Activated CD4-positive, alpha-beta T cell treated with anti-CD3 and anti-CD28 coated beads, Interleukin-2, amount 10 ng/mL, durations not matched to agents 24 days and 14 days (primary cell): ENCODE results near the gene AQP1. TPM values are rescaled to one million over a fixed set of nuclear protein-coding genes. Genes with fewer than 3 reads are reported as not detected.

Experiments
- DNase-seq: peaks from one replicate; pipeline ENCODE4 v3.0.0; 2022
- H3K27ac Mint-ChIP-seq: one replicate; pipeline ENCODE4 v1.8.0; 2022; ENCODE audit warnings: mild to moderate bottlenecking, mixed read lengths
- H3K27me3 Mint-ChIP-seq: one replicate; pipeline ENCODE4 v1.8.0; 2022; ENCODE audit warnings: mixed read lengths
- H3K36me3 Mint-ChIP-seq: one replicate; pipeline ENCODE4 v1.8.0; 2022; ENCODE audit warnings: low read depth, mild to moderate bottlenecking, mixed read lengths
- H3K4me1 Mint-ChIP-seq: one replicate; pipeline ENCODE4 v1.8.0; 2021; ENCODE audit warnings: mixed read lengths
- H3K4me3 Mint-ChIP-seq: one replicate; pipeline ENCODE4 v1.8.0; 2022; ENCODE audit warnings: mild to moderate bottlenecking, moderate library complexity, mixed read lengths
- H3K9me3 Mint-ChIP-seq: one replicate; pipeline ENCODE4 v1.8.0; 2021; ENCODE audit warnings: mixed read lengths
- intact Hi-C: fragments of 100-400 bp; cut with micrococcal nuclease; formaldehyde crosslinking; loops from one replicate; pipeline ENCODE4 v1.15.1; 2023
- total RNA-seq: library from RNA; stranded (reverse); gene quantifications from 2 replicates; pipeline ENCODE4 v1.2.3, GENCODE V29; 2022

The AQP1 gene
- total RNA-seq, result not detected in 2 replicates

DNA sequence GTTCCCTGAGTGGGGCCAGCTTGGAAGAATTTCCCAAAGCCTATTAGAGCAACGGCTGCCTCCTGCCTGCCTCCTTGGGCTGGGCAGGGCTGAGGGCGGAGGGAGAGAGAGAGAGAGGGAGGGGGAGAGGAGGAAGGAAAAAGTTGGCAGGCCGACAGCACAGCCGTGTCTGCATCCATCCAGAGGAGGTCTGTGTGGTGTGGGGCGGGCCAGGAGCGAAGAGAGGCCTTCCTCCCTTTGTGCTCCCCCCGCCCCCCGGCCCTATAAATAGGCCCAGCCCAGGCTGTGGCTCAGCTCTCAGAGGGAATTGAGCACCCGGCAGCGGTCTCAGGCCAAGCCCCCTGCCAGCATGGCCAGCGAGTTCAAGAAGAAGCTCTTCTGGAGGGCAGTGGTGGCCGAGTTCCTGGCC, at the start of gene AQP1:
TSS of gene AQP1 (plus strand) at position 293 of the 409 bp plus-strand sequence. CDS start at position 350, 57 bp downstream.
- Mint-ChIP-seq H3K36me3 (no peaks in the 10 kb centered on the region), H3K27me3 (no peaks in the 10 kb centered on the region), H3K9me3 (no peaks in the 10 kb centered on the region), H3K27ac (no peak within 1 kb of the TSS), H3K4me3 (no peak within 1 kb of the TSS), H3K4me1 (peaks cover 6% of the 10 kb centered on the region)
- intact Hi-C loops, result no loop called here
- DNase-seq, result no peak

DNA sequence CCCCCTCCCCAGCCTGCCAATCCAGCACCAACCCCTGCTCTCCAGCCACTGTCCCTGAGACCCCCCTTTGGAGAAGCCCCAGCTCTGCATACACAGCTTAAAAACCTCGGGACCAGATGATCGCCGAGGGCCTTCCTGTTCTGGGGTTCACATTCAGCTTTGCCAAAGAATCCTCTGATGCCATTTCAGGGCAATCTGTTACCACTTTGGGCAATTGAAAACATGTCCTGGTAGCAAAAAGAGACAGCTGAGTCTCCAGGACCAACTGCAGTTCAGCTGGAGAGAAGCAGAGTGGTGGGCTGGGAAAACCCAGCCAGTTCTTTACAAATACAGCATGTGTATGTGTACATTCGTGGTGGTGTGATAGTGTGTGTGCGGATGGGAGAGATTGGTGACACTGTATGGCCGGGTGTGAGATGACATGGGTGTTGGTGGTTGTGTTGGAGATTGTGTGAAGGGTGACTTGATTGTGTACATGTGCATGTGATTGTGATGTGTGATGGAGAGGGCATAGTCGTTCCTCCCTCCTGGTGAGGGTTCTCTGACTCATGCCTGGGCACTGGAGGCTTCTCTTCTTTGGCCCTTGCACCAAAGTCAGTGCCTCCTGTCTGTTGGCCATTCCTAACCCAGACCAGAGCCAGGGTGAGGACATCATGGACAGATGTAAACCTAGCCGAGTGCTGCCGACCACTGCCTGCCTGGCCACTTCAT, 48.5 kb upstream of the AQP1 start:
- intact Hi-C loops, result no loop called here
- H3K27ac Mint-ChIP-seq, result no peak overlapping the region
- H3K9me3 Mint-ChIP-seq, result no peaks in the 10 kb centered on the region
- no peaks in the 10 kb centered on the region for H3K36me3 Mint-ChIP-seq
- H3K4me3 Mint-ChIP-seq, result no peak overlapping the region
- no peaks in the 10 kb centered on the region for H3K27me3 Mint-ChIP-seq
- DNase-seq, result no peak
- H3K4me1 Mint-ChIP-seq, result no peaks in the 10 kb centered on the region

DNA sequence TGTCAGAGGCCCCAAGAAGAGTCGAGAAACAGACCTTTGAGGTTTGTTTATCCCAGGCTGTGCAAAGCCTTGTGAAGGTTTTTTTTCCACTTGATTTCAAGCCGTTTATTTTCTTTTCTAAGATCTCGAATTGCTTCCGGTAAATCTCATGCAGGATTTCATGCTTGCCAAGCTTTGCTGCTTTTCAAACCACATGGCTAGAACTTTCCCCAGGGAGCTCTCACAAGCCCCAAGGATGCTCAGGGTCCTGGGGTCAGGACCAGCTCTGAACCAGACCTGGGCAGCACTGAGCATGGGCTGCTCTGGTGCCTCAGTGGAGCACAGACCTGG, 48.0 kb upstream of the AQP1 start:
- DNase-seq, result no peak
- H3K4me1 Mint-ChIP-seq, result no peaks in the 10 kb centered on the region
- no peak overlapping the region for H3K27ac Mint-ChIP-seq
- intact Hi-C loops, result no loop called here
- no peaks in the 10 kb centered on the region for H3K27me3 Mint-ChIP-seq
- no peaks in the 10 kb centered on the region for H3K9me3 Mint-ChIP-seq
- H3K36me3 Mint-ChIP-seq, result no peaks in the 10 kb centered on the region
- H3K4me3 Mint-ChIP-seq, result no peak overlapping the region

DNA sequence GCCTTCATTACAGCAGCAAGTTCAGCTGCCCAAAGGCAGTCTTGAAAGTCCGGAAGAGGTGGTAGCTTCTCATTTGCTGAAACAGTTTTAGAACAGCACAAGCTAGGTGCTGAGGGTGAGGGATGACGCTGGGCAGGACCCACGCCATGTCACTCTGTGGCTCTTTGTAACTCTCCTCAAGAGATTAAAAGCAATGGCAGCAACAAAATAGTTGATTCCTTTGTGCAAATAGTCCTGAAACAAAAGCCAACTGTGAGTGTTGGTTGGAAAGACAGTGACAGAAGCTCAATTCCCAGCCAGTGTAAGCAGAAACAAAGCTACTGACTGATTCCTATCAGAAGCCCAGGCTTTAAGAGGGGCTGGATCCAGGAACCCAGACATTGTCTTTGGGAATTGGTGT, 47.6 kb upstream of the AQP1 start:
- Mint-ChIP-seq H3K36me3 (no peaks in the 10 kb centered on the region), H3K4me1 (no peaks in the 10 kb centered on the region), H3K9me3 (no peaks in the 10 kb centered on the region), H3K4me3 (no peak overlapping the region), H3K27me3 (no peaks in the 10 kb centered on the region), H3K27ac (no peak overlapping the region)
- no peak for DNase-seq
- intact Hi-C loops, result no loop called here

DNA sequence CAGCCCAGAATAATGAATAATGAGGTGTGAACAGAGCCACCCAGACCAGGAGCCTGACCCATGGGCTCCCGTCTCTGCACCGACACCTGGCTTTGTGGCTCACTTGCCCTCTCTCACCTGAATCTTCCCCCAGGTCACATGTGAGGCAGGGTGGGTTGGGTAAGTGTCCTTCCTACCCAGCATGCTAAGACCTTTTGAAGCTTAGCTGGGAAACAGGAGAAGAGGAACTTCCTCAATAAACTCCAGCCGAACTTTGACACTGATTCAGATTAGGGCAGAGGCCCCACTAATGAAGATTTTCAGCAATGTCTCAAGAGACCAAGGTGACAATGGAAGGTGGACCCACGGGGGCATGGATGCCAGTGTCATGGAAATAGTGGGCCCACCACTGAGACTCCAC, 46.6 kb upstream of the AQP1 start:
- Mint-ChIP-seq H3K4me1 (no peaks in the 10 kb centered on the region), H3K4me3 (no peak overlapping the region), H3K27me3 (no peaks in the 10 kb centered on the region), H3K36me3 (no peaks in the 10 kb centered on the region), H3K27ac (no peak overlapping the region), H3K9me3 (no peaks in the 10 kb centered on the region)
- no peak for DNase-seq
- intact Hi-C loops, result no loop called here

DNA sequence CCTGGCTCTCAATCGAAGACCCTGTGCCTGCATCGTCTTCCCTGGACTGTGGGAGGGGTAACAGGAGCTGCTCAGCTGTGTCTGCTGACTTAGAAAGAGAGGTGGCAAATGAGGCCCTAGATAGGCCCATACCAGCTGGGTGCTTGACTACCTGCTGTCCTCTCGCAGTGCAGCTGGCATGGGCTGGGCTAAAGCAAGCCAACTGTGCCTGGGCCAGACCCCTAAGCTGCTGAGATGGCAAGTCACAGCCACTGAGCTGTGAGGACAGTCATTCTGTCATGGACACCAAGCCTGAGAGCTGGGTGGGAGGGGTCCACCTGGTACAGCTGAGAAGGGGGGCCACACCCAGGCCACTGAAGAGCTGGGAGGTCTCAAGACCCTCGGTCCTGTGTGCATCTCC, 45.8 kb upstream of the AQP1 start:
- DNase-seq, result no peak
- H3K27me3 Mint-ChIP-seq, result no peaks in the 10 kb centered on the region
- no peaks in the 10 kb centered on the region for H3K4me1 Mint-ChIP-seq
- H3K4me3 Mint-ChIP-seq, result no peak overlapping the region
- H3K27ac Mint-ChIP-seq, result no peak overlapping the region
- intact Hi-C loops, result no loop called here
- H3K9me3 Mint-ChIP-seq, result no peaks in the 10 kb centered on the region
- no peaks in the 10 kb centered on the region for H3K36me3 Mint-ChIP-seq

DNA sequence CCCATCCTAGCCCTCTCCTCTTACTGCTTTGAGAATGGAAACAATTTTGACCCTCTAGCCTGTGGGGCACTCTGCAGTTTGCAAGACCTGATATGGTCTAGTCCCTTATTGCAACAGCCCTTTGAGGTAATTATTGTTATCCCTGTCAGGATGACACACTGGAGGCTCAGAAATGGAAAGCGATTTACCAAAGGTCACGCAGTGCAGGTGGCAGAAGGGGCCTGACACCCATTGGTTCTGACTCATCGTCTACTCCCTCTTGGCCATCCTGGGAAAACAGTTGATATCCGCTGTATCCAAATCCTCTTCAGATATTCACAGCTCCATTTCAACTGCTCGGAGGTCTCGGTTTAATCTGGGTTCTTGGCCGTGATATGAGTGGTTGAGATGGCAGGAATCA, 44.7 kb upstream of the AQP1 start:
- no peak overlapping the region for H3K27ac Mint-ChIP-seq
- DNase-seq, result no peak
- H3K4me3 Mint-ChIP-seq, result no peak overlapping the region
- H3K9me3 Mint-ChIP-seq, result no peaks in the 10 kb centered on the region
- no peaks in the 10 kb centered on the region for H3K4me1 Mint-ChIP-seq
- no peaks in the 10 kb centered on the region for H3K27me3 Mint-ChIP-seq
- H3K36me3 Mint-ChIP-seq, result no peaks in the 10 kb centered on the region
- intact Hi-C loops, result no loop called here

DNA sequence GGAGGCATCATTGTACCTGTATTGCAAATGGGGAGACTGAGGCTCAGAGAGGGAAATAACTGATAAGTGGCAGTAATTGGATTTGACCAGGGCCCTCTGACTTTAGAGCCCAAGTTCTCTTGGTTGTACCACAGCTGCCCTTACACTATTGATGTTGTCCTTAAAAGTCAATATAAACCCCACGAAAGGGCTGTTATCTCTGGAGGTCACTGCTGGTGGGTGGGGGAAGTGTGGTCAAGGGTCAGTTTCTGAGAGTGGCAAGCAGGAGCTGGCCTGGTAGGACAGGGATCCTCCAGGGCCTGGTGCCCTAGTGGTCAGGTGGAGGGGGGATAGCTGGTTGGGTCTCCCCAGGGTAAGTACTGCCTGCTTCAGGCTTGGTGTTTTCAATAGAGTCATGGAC, 44.2 kb upstream of the AQP1 start:
- DNase-seq, result no peak
- Mint-ChIP-seq H3K36me3 (no peaks in the 10 kb centered on the region), H3K4me3 (no peak overlapping the region), H3K4me1 (no peaks in the 10 kb centered on the region), H3K27me3 (no peaks in the 10 kb centered on the region), H3K9me3 (no peaks in the 10 kb centered on the region), H3K27ac (no peak overlapping the region)
- intact Hi-C loops, result no loop called here

DNA sequence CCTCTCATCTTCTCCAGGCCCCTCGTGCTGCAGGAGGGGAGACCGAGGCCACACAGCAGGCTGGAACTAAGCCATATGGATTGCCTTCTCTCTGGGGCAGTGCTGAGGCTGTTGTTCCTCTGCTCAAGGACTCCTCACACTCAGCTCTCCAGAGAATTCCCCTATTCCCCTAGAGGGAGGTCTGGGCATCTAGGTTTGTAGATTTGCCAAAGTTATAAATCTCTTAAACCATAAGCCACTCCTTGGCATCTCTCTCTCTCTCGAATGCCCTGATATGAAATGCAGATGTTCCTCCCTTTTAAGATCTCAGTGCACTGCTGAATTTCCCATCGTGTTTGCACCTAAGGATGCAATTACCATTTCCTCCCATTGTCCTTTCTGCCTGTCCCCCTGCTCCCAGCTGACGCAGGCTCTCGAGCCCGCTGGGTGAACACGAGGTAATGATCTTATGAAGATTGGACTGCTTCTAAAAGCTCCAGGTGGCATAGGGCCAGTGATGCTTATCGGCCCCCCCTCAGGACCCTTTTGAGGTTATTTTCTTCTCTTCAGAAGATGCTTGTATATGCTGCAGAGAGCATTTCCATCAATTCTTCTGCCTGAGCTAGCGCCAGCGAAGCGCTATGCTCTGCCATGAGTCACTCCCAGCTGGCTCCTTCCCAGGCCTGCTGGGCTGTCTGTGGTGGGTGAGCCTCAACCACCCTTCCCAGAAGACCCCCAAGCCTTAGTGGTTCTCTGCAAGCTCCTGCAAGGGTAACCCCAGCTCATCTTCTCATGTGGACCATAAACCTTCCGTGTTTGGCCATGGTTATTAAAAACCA, 41.6 kb upstream of the AQP1 start:
- intact Hi-C loops, result no loop called here
- Mint-ChIP-seq H3K27ac (no peak overlapping the region), H3K4me3 (no peak overlapping the region), H3K4me1 (no peaks in the 10 kb centered on the region), H3K27me3 (no peaks in the 10 kb centered on the region), H3K9me3 (no peaks in the 10 kb centered on the region), H3K36me3 (no peaks in the 10 kb centered on the region)
- no peak for DNase-seq

DNA sequence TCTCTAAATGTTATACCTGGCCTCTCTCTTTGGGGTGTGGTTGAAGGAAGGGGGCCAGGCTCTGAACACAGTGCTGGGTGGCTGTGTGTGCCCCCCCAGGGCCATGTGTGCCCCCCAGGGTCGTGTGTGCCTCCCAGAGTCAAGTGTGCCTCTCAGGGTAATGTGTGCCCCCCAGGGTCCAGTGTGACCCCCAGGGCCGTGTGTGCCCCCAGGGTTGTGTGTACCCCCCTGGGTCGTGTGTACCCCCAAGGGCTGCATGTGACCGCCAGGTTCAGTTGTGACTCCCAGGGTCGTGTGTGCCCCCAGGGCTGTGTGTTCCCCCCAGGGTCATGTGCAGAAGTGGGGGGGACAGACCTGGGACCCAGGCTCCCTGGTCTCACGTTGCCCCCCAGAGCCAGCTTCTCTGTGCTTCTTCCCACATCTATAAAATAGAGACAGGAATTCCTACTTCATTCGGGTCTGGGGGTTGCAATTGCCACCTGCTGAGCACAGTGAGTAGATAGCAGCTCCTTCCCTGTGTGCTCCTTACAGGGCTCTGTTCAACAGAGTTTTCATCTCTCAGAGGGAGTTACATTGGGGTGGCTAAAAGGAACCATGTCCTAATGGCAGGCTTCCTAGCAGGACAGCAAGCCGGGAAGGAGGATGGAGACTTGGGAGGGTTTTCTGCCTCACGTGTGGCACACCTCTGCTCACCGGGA, 40.7 kb upstream of the AQP1 start:
- no peak for DNase-seq
- H3K9me3 Mint-ChIP-seq, result no peaks in the 10 kb centered on the region
- H3K4me1 Mint-ChIP-seq, result peaks cover 5% of the 10 kb centered on the region
- no peak overlapping the region for H3K4me3 Mint-ChIP-seq
- no peaks in the 10 kb centered on the region for H3K27me3 Mint-ChIP-seq
- intact Hi-C loops, result no loop called here
- H3K27ac Mint-ChIP-seq, result no peak overlapping the region
- no peaks in the 10 kb centered on the region for H3K36me3 Mint-ChIP-seq

DNA sequence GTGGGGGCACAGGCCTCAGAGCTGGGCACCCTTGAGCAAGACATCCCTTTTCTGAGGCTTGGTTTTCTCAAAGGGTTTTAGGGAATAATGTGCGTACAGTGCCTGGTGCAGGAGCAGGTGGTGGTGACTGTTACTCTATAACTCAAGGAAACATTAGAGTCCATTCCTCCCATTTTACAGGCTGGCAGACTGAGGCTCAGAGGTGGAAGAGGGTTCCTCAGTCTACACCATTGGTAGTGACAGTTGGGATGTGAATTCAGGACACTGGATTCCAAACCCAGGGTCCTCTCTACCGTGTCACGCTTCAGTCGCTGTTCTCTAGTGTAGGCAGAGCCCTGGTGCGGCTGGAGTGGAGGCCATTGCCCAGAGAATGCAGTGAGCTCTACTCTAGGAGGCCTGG, 40.0 kb upstream of the AQP1 start:
- DNase-seq, result no peak
- Mint-ChIP-seq H3K27me3 (no peaks in the 10 kb centered on the region), H3K9me3 (no peaks in the 10 kb centered on the region), H3K4me3 (no peak overlapping the region), H3K4me1 (peaks cover 7% of the 10 kb centered on the region), H3K27ac (no peak overlapping the region), H3K36me3 (no peaks in the 10 kb centered on the region)
- intact Hi-C loops, result no loop called here

DNA sequence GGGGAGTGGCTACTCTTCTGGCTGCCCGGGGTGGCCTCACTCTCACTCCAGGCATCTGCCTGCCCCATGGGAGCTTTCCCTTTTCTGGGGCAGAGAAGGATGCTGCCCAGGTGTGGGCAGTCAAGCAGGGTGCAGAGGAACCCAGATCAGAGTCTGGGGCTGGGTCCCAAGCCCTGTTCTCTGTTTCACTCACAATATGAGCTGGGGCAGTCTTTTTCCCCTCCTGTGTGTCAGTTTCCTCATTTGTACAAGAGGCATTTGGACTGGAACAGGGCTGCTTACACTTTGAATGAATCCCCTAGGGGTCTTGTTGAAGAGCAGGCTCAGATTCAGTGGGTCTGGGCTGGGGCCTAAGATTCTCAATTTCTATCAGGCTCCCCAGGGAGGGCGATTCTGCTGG, 38.4 kb upstream of the AQP1 start:
- H3K36me3 Mint-ChIP-seq, result no peaks in the 10 kb centered on the region
- DNase-seq, result no peak
- no peak overlapping the region for H3K4me3 Mint-ChIP-seq
- intact Hi-C loops, result no loop called here
- H3K27ac Mint-ChIP-seq, result no peak overlapping the region
- H3K9me3 Mint-ChIP-seq, result no peaks in the 10 kb centered on the region
- peaks cover 7% of the 10 kb centered on the region for H3K4me1 Mint-ChIP-seq
- no peaks in the 10 kb centered on the region for H3K27me3 Mint-ChIP-seq

DNA sequence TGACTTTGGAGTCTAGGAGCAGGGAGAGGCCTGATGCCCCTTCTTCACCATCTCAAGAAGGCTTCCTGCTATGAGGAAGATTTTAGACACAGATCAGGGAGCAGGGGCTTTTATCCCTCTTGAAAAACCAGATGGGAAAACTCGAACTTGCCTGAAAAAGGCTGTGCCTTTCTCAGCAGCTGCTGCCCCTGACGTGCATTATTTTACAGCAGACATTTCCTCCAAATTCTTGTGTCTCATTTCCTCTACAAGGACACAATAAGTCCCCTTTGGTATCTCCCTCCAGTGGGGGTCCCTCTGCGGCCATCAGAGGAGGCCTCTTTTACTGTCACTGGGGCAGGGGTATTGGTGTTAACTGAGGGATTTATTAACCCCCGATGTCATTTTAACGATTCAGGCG, 38.0 kb upstream of the AQP1 start:
- DNase-seq, result no peak
- intact Hi-C loops, result no loop called here
- H3K4me1 Mint-ChIP-seq, result peaks cover 7% of the 10 kb centered on the region
- no peak overlapping the region for H3K27ac Mint-ChIP-seq
- no peak overlapping the region for H3K4me3 Mint-ChIP-seq
- no peaks in the 10 kb centered on the region for H3K36me3 Mint-ChIP-seq
- no peaks in the 10 kb centered on the region for H3K9me3 Mint-ChIP-seq
- H3K27me3 Mint-ChIP-seq, result no peaks in the 10 kb centered on the region

DNA sequence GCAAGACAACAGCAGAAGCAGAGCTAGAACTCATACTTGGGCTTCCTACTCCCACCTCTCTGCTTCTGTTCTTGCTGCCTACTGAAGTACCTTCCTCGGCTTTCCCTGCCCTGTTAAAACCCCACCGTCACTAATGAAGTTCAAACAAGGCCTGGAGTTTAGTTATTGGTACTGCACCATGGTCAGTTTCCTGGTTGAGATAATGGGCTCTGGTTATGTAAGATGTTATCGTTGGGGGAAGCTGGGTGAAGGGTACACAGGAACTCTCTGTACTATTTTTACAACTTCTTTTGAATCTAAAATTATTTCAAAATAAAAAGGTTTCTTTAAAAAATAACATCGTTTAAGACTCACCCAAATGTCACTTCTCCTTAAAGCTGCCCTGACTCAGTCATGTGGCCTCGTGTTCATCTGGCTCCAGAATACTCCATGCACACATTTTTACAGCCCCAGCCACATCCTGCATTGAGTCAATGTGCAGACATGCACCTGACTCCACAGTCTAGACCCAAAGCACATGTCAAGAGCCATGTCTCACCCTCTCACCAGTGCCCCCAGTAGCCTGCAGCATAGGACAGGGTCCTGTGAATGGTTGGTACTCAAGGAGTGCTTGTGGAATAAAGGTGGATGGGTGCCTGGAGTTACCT, 36.9 kb upstream of the AQP1 start:
- peaks cover 7% of the 10 kb centered on the region for H3K4me1 Mint-ChIP-seq
- H3K27me3 Mint-ChIP-seq, result no peaks in the 10 kb centered on the region
- H3K27ac Mint-ChIP-seq, result no peak overlapping the region
- no peak for DNase-seq
- no peak overlapping the region for H3K4me3 Mint-ChIP-seq
- no peaks in the 10 kb centered on the region for H3K36me3 Mint-ChIP-seq
- no peaks in the 10 kb centered on the region for H3K9me3 Mint-ChIP-seq
- intact Hi-C loops, result no loop called here
